Esophagus muscularis mucosa (tissue), 4 donors: ENCODE measurements around the gene ACO1. TPM values are rescaled to one million over a fixed set of nuclear protein-coding genes. Genes with fewer than 3 reads are reported as not detected.

Source experiments
- DNase-seq: peaks from one replicate; pipeline ENCODE4 v3.0.0-alpha.2; 2017; ENCODE audit errors: extremely low spot score
- H3K27ac ChIP-seq, 4 donors: fragments of 200-600 bp; sonication (generic); replicated peaks in 1 of 4; 1 replicate in 3 of 4; 2 replicates in 1 of 4; pipeline ENCODE4 v1.5.1; 2016 to 2019; ENCODE audit warnings: mild to moderate bottlenecking in 1 of 4
- H3K27me3 ChIP-seq, 4 donors: fragments of 200-600 bp; sonication (generic); one replicate each; pipeline versions ENCODE4 v1.5.1 to v1.6.0; 2016 to 2019
- H3K36me3 ChIP-seq, 4 donors: fragments of 200-600 bp; sonication (generic); one replicate each; pipeline ENCODE4 v1.5.1; 2016 to 2019
- H3K4me1 ChIP-seq, 4 donors: fragments of 200-600 bp; sonication (generic); one replicate each; pipeline ENCODE4 v1.5.1; 2016 to 2019
- H3K4me3 ChIP-seq, 4 donors: fragments of 200-600 bp; sonication (generic); 1 replicate in 2 of 4; 2 replicates in 2 of 4; pipeline ENCODE4 v1.5.1; 2016 to 2019; ENCODE audit warnings: mild to moderate bottlenecking in 4 of 4, moderate library complexity in 1 of 4
- H3K9me3 ChIP-seq, 4 donors: fragments of 200-600 bp; sonication (generic); 1 replicate in 3 of 4; 2 replicates in 1 of 4; pipeline ENCODE4 v1.5.1; 2016 to 2019
- EP300 ChIP-seq: sonication (generic); formaldehyde crosslinking; IDR thresholded peaks from one replicate; pipeline ENCODE4 v1.6.1; 2017; ENCODE audit warnings: antibody characterized with exemption
- POLR2A ChIP-seq: fragments of 450-650 bp; IDR thresholded peaks from one replicate; pipeline ENCODE4 v1.6.1; 2017; ENCODE audit warnings: antibody characterized with exemption, moderate library complexity, mild to moderate bottlenecking, low read depth
- POLR2AphosphoS5 ChIP-seq, 2 donors: sonication (generic); formaldehyde crosslinking; IDR thresholded peaks; one replicate each; pipeline ENCODE4 v1.6.1; 2017; ENCODE audit warnings: antibody characterized with exemption in 2 of 2
- WGBS: methylation state at CpG from one replicate; pipeline ENCODE4 v1.1.5; 2018; 5-methylcytosine and 5-hydroxymethylcytosine counted together
- intact Hi-C: fragments of 100-400 bp; cut with DNase I; formaldehyde crosslinking; loops from one replicate; pipeline ENCODE4 v1.15.1; 2023
- total RNA-seq, 4 donors: library from RNA; depleted of rRNA; stranded (reverse); fragments of >200 nt; gene quantifications; one replicate each; pipeline versions ENCODE4 v1.1.0 to v1.2.1, GENCODE V29; 2016
- TF ChIP-seq, protein P1 (sequence below), 3 experiments: fragments of 200-600 bp in 2 of 3; fragments of 450-650 bp in 1 of 3; sonication (generic) in 2 of 3; IDR thresholded peaks; one replicate each; pipeline ENCODE4 v1.5.1; 2017 to 2019; ENCODE audit warnings: antibody characterized with exemption in 3 of 3, mild to moderate bottlenecking in 2 of 3, moderate library complexity in 1 of 3

The ACO1 gene
- total RNA-seq, 4 donors from 2014 or later = 64.4 to 91.9 (median 86.5) TPM

DNA sequence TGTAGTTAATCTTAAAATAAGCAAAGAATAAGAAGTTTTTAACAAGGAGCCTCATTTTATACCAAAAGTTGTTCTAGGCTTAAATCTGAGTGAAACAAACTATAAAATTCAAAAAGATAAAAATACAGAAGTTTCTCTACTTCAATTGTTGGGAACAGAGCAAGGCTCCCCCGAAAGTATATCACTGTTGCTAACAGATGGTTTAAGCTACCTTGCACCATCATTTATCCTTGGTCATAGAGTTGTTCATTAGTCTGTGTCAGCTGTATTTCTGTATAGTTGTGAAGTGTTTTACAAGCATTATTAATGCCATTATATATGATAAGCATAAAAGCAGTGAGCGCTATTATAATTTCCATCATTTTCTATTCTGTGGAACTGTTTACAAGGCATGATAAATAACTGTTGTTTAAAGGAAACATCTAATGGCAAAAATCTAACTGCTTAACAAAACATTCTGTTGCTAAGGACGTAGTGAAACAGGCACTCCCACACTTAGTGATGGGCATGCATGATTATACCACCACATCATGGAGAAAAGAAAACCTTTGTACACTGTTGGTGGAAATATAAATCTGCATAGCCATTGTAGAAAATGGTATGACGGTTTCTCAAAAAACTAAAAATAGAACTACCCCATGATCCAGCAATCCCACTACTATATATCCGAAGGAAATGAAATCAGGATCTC is 23.3 kb upstream of the ACO1 start:
- TF ChIP-seq EP300 (no peak), POLR2AphosphoS5 (IDR thresholded peaks at IDR 0.05) (no peak)
- TF ChIP-seq, protein P1, sequence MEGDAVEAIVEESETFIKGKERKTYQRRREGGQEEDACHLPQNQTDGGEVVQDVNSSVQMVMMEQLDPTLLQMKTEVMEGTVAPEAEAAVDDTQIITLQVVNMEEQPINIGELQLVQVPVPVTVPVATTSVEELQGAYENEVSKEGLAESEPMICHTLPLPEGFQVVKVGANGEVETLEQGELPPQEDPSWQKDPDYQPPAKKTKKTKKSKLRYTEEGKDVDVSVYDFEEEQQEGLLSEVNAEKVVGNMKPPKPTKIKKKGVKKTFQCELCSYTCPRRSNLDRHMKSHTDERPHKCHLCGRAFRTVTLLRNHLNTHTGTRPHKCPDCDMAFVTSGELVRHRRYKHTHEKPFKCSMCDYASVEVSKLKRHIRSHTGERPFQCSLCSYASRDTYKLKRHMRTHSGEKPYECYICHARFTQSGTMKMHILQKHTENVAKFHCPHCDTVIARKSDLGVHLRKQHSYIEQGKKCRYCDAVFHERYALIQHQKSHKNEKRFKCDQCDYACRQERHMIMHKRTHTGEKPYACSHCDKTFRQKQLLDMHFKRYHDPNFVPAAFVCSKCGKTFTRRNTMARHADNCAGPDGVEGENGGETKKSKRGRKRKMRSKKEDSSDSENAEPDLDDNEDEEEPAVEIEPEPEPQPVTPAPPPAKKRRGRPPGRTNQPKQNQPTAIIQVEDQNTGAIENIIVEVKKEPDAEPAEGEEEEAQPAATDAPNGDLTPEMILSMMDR (IDR thresholded peaks at IDR 0.05) = no peak
- Histone ChIP-seq H3K9me3 (no peaks in the 10 kb centered on the region), H3K27ac (no peak overlapping the region), H3K36me3 (no peaks in the 10 kb centered on the region), H3K4me3 (no peak overlapping the region), H3K4me1 (no peaks in the 10 kb centered on the region), H3K27me3 (no peaks in the 10 kb centered on the region)
- no peak for DNase-seq
- intact Hi-C loops = no loop called here
- WGBS = 78% methylated on average over 5 of the region's 5 CpGs

DNA sequence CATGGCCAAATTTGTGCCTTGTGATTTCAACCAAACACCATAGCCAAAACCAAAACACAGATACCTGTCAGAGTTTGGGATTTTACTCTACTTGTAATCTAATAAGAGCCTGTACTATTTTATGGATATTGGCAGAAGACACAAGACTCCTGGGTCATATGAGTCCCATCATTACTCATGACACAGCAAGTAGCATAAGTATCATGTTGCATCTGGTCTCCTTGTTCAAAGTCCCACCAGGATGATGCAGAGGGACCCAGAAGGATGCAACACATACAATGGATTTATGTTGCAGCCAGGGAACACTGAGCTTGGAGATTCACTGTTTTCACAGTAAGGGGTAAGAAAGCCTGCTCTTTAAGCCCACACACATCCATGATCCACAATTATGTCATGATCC is 13.2 kb upstream of the ACO1 start:
- DNase-seq = no peak
- TF ChIP-seq EP300 (no peak), POLR2AphosphoS5 (IDR thresholded peaks at IDR 0.05) (no peak), POLR2A (no peak)
- TF ChIP-seq, protein P1 (IDR thresholded peaks at IDR 0.05) = no peak
- Histone ChIP-seq H3K9me3 (peaks cover 0 to 8% (median 4%) of the 10 kb centered on the region in 4 donors), H3K4me1 (no peaks in the 10 kb centered on the region), H3K27ac (no peak overlapping the region), H3K36me3 (no peaks in the 10 kb centered on the region), H3K4me3 (no peak overlapping the region), H3K27me3 (no peaks in the 10 kb centered on the region)
- intact Hi-C loops = no loop called here

DNA sequence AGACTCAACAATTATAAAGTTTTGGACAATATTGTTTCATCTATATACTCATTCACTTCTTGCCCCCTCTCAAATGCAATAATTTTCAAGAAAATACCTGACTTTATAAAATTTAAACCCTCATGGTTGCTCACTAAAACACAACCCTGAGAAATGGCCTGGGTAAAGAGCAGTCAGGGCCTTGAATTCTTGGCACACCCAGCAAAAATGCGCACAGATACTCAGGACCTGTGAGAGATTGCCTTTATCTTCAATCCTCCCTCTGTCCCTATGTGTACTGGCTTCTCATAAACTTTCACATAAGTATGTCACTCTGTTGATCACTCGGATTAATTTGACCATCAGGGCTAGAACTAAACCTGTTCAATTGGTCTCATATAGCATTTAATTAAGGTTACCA is 12.8 kb upstream of the ACO1 start:
- no peak for DNase-seq
- TF ChIP-seq POLR2AphosphoS5 (IDR thresholded peaks at IDR 0.05) = no peak
- no peak for TF ChIP-seq POLR2A
- TF ChIP-seq, protein P1 (IDR thresholded peaks at IDR 0.05) = no peak
- no peak for TF ChIP-seq EP300
- Histone ChIP-seq H3K4me3 (no peak overlapping the region), H3K27ac (no peak overlapping the region), H3K4me1 (no peaks in the 10 kb centered on the region), H3K27me3 (no peaks in the 10 kb centered on the region), H3K36me3 (no peaks in the 10 kb centered on the region), H3K9me3 (peaks cover 0 to 8% (median 4%) of the 10 kb centered on the region in 4 donors)
- intact Hi-C loops = no loop called here
- 92% methylated on average over 2 of the region's 2 CpGs for WGBS

DNA sequence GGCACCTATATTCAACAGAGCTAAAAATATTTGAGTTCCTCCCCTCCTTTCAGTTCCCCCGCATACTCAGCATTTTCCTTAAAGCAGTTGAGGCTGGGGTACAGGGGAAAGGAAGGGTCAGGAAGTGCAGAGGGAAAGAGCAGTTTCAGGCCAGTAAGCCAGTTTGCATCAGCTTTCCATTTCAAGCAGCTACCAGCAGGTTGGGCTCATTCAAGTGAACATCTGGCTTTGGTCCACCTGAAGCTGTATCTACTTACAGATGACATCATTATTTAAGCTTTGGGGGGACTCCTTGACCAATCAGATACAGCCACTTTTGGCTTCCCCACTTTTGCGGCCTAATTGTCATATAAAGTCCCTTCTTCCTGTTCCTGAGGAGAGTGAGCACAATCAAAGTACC is 8.2 kb upstream of the ACO1 start:
- no peaks in the 10 kb centered on the region for H3K9me3 ChIP-seq
- H3K4me3 ChIP-seq = no peak overlapping the region
- no peaks in the 10 kb centered on the region for H3K27me3 ChIP-seq
- DNase-seq = no peak
- intact Hi-C loops = loop anchor here (5.0 kb wide), 1 partner anchor 591 kb away; no protein-coding TSS in a partner anchor
- no peak overlapping the region for H3K27ac ChIP-seq
- no peaks in the 10 kb centered on the region for H3K36me3 ChIP-seq
- TF ChIP-seq EP300 (no peak), POLR2AphosphoS5 (IDR thresholded peaks at IDR 0.05) (no peak), POLR2A (no peak)
- TF ChIP-seq, protein P1 (IDR thresholded peaks at IDR 0.05) = no peak
- WGBS = 84% methylated on average over 1 of the region's 2 CpGs
- peaks cover 0 to 11% (median 6%) of the 10 kb centered on the region in 4 donors for H3K4me1 ChIP-seq

DNA sequence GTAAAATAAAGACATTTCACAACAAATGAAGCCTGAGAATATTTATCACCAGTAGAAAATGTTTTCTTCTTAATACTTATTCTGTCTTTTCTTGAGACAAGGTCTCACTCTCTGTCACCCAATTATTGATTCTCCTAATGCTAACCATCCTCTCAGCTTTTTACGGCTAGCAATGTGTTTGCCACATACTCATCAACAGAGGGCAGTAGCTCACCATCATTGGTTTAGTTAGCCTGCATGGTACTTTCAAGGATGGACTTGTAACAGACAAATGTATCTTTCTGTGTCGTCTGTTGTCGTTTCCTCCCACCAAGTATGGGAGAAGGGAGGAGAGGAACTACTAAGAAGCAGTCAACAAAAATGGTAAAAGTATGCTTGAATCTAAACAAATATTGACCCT is 5.9 kb upstream of the ACO1 start:
- DNase-seq = peak; percentile 60
- Histone ChIP-seq H3K4me3 (no peak overlapping the region), H3K4me1 (peaks cover 2 to 14% (median 8%) of the 10 kb centered on the region in 4 donors), H3K27ac (no peak overlapping the region), H3K27me3 (no peaks in the 10 kb centered on the region), H3K9me3 (no peaks in the 10 kb centered on the region), H3K36me3 (no peaks in the 10 kb centered on the region)
- intact Hi-C loops = loop anchor here (2.0 to 5.0 kb wide), 3 partner anchors 54 to 589 kb away; no protein-coding TSS in a partner anchor
- TF ChIP-seq, protein P1 (IDR thresholded peaks at IDR 0.05) = peak; percentile 71 to 80 (median 76)
- TF ChIP-seq POLR2AphosphoS5 (IDR thresholded peaks at IDR 0.05) (no peak), POLR2A (no peak), EP300 (no peak)
- WGBS = 0% methylated on average over 3 of the region's 3 CpGs
